LHCN-M2 (cell line): Measurements from ENCODE around the gene NUBPL. TPM values are rescaled to one million over a fixed set of nuclear protein-coding genes. Genes with fewer than 3 reads are reported as not detected.
"Not testable (repeated sequence)": the region's sequence is repeated elsewhere in the genome, so short reads cannot be mapped to it uniquely, and the experiment has no call there.

ENCODE experiments used
- DNase-seq: peaks from one replicate; pipeline ENCODE4 v3.0.0-alpha.2; 2012; ENCODE audit warnings: low read depth
- total RNA-seq: library from RNA; depleted of rRNA; stranded (reverse); fragments of >200 nt; gene quantifications from 2 replicates; pipeline ENCODE4 v1.2.3, GENCODE V29; 2014

The NUBPL gene
- total RNA-seq, 1 experiment from 2014 or later = 12.0 TPM

GRCh38 chr14:31578266-31578665 is 17.1 kb downstream of the NUBPL start:
- DNase-seq = no peak

GRCh38 chr14:31578792-31579501 is 17.7 kb downstream of the NUBPL start:
- DNase-seq = no peak

GRCh38 chr14:31580234-31580633 is 19.0 kb downstream of the NUBPL start:
- DNase-seq = no peak

GRCh38 chr14:31582286-31582691 is 21.1 kb downstream of the NUBPL start:
- DNase-seq = peak; percentile 57

- DNase-seq = no peak
Measured at GRCh38 chr14:31582836-31583452, 21.7 kb downstream of the NUBPL start.

- no peak for DNase-seq
Measured at GRCh38 chr14:31590206-31590605, 29.0 kb downstream of the NUBPL start.

GRCh38 chr14:31592122-31592521 is 30.9 kb downstream of the NUBPL start:
- no peak for DNase-seq

GRCh38 chr14:31592631-31593030 is 31.4 kb downstream of the NUBPL start:
- DNase-seq = no peak

- no peak for DNase-seq
Measured at GRCh38 chr14:31596342-31597095, 35.3 kb downstream of the NUBPL start.

GRCh38 chr14:31605702-31606101 is 44.5 kb downstream of the NUBPL start:
- DNase-seq = no peak

- DNase-seq = no peak
Measured at GRCh38 chr14:31611778-31612433, 50.7 kb downstream of the NUBPL start.

- DNase-seq = no peak
Measured at GRCh38 chr14:31613188-31613587, 52.0 kb downstream of the NUBPL start.

- not testable (repeated sequence) for DNase-seq
Measured at GRCh38 chr14:31618884-31619283, 57.7 kb downstream of the NUBPL start.

- DNase-seq = no peak
Measured at GRCh38 chr14:31619440-31619839, 58.2 kb downstream of the NUBPL start.

- DNase-seq = not testable (repeated sequence)
Measured at GRCh38 chr14:31620898-31621297, 59.7 kb downstream of the NUBPL start.

GRCh38 chr14:31622060-31622459 is 60.9 kb downstream of the NUBPL start:
- DNase-seq = no peak

- DNase-seq = not testable (repeated sequence)
Measured at GRCh38 chr14:31652900-31653299, 91.7 kb downstream of the NUBPL start.

GRCh38 chr14:31657917-31658316 is 96.7 kb downstream of the NUBPL start:
- DNase-seq = no peak

GRCh38 chr14:31659278-31659677 is 98.1 kb downstream of the NUBPL start:
- no peak for DNase-seq

- no peak for DNase-seq
Measured at GRCh38 chr14:31660191-31660590, 99.0 kb downstream of the NUBPL start.

- no peak for DNase-seq
Measured at GRCh38 chr14:31660728-31661127, 99.5 kb downstream of the NUBPL start.

- DNase-seq = no peak
Measured at GRCh38 chr14:31668348-31668747, 107.1 kb downstream of the NUBPL start.
